ENCODE results near the gene SETDB1. TPM values are rescaled to one million over a fixed set of nuclear protein-coding genes. Genes with fewer than 3 reads are reported as not detected.
A peak's percentile ranks its signal among the peaks of the same experiment; 100 is the strongest.

The SETDB1 gene
- total and polyA plus RNA-seq, 2 of the 13 experiments (the other 11 are each of a cell fraction or from before 2014, with no cell fraction given): 33.1 to 34.6 TPM

GRCh38 chr1:151002051-151002450 lies 75.9 kb downstream of the SETDB1 start:
- peaks cover 10 to 34% of the 10 kb centered on the region in 2 experiments; a peak in 4 of 5 replicates for H3K36me3 ChIP-seq (replicated peaks in 1 of 2; ENCODE audit: control insufficient read depth in 1 of 2, insufficient read depth in 2 of 2, low read length in 2 of 2)
- H3K27me3 ChIP-seq (ENCODE audit: control insufficient read depth in 1 of 2, insufficient read depth in 2 of 2, low read length in 2 of 2): no peaks in the 10 kb centered on the region; a peak in 1 of 5 replicates
- no peak for TF ChIP-seq ZNF670 (CRISPR knock-in tag; IDR thresholded peaks at IDR 0.05; ENCODE audit: borderline replicate concordance)
- TF ChIP-seq ZFP36L1 (CRISPR knock-in tag; IDR thresholded peaks at IDR 0.05): no peak
- no peak for TF ChIP-seq ZZZ3 (CRISPR knock-in tag; IDR thresholded peaks at IDR 0.05; ENCODE audit: borderline replicate concordance)
- no peak for TF ChIP-seq ZBTB40 (IDR thresholded peaks at IDR 0.05)
- no peak for TF ChIP-seq ZBTB40 (CRISPR knock-in tag; IDR thresholded peaks at IDR 0.05)
- no peak for TF ChIP-seq SP2 (CRISPR knock-in tag; IDR thresholded peaks at IDR 0.05)
- no peak for TF ChIP-seq ZNF616 (CRISPR knock-in tag; IDR thresholded peaks at IDR 0.05; ENCODE audit: low read depth)
- no peak for TF ChIP-seq NR2F2 (IDR thresholded peaks at IDR 0.05; ENCODE audit: borderline replicate concordance, low read depth)
- TF ChIP-seq NFE2L1 (CRISPR knock-in tag; IDR thresholded peaks at IDR 0.05; ENCODE audit: borderline replicate concordance): no peak
- in situ Hi-C loops (cut with HindIII; ENCODE audit: extremely low pct_ligation_motif_present, low pct_unique_long_range_greater_than_20kb): no loop called here
- H3K27ac ChIP-seq (ENCODE audit: extremely low read length, insufficient read depth, low read length): no peak overlapping the region
- H3K4me2 ChIP-seq (ENCODE audit: low read depth, low read length): peak overlapping the region; percentile 65; the same call in 1 of the 2 replicates
- H4K20me1 ChIP-seq (ENCODE audit: insufficient read depth, low read length): no peaks in the 10 kb centered on the region
- DNase-seq (ENCODE audit: low spot score) (no peak), FAIRE-seq (no peak), ATAC-seq (no peak)
- H3K4me1 ChIP-seq (ENCODE audit: insufficient read depth, low read length): peaks cover 55% of the 10 kb centered on the region
- ChIA-PET CTCF (ENCODE audit: low intra/inter-chr PET ratio, low total read pairs) (no interaction called here), POLR2A (interaction anchor here (1.9 to 9.1 kb wide), 4 partner anchors 11 to 31 kb away, joined by 5 to 150 read pairs (median 8); partner anchors contain the start of gene ANXA9)
- WGBS (ENCODE audit: low lambda C conversion rate): 94% methylated on average over 2 of the region's 3 CpGs
- no peak overlapping the region for H3K4me3 ChIP-seq (replicated peaks in 1 of 3; ENCODE audit: insufficient read depth in 1 of 3, low read depth in 2 of 3, low read length in 3 of 3)
- no TSS peak for BruUV-seq (replicated peaks)
- intact Hi-C loops (cut with micrococcal nuclease; ENCODE audit: unreplicated experiment): no loop called here
- peaks cover 15% of the 10 kb centered on the region for H3K79me2 ChIP-seq (ENCODE audit: insufficient read depth, low read length)
- no peak overlapping the region for H2AFZ ChIP-seq (ENCODE audit: low read length)
- H3K9ac ChIP-seq (ENCODE audit: insufficient read depth, low read depth, low read length): no peak overlapping the region
- no peaks in the 10 kb centered on the region for H3K9me3 ChIP-seq (ENCODE audit: low read length)
